Astrocyte of the cerebellum (primary cell): ENCODE results near the gene CNIH2.
"Not testable (repeated sequence)": the region's sequence is repeated elsewhere in the genome, so short reads cannot be mapped to it uniquely, and the experiment has no call there.

Experiments used
- DNase-seq: peaks from one replicate; pipeline ENCODE4 v3.0.0-alpha.2; 2011; ENCODE audit warnings: low read depth
- H3K4me3 ChIP-seq: 2 replicates; pipeline ENCODE4 v1.5.1; 2011; ENCODE audit warnings: mild to moderate bottlenecking, low read depth, low read length, moderate library complexity
- CTCF ChIP-seq: IDR thresholded peaks from 2 replicates; pipeline ENCODE4 v1.5.1; 2012; ENCODE audit warnings: low read length, low read depth, moderate library complexity, mild to moderate bottlenecking; ENCODE audit errors: missing control alignments
- in situ Hi-C: cut with HindIII; loops from 2 replicates; pipeline ENCODE4 v1.10.0; 2017; ENCODE audit warnings: low sequenced_read_pairs

Gene CNIH2

GRCh38 chr11:66272596-66272995 lies 5.4 kb upstream of the CNIH2 start:
- in situ Hi-C loops = loop anchor here (10.0 kb wide), 1 partner anchor 62 kb away; the partner anchor contains the start of gene RIN1
- TF ChIP-seq CTCF = no peak
- no peak overlapping the region for H3K4me3 ChIP-seq
- no peak for DNase-seq

GRCh38 chr11:66274219-66274618 lies 3.8 kb upstream of the CNIH2 start:
- TF ChIP-seq CTCF = no peak
- in situ Hi-C loops = loop anchor here (10.0 kb wide), 1 partner anchor 61 kb away; the partner anchor contains the start of gene RIN1
- no peak overlapping the region for H3K4me3 ChIP-seq
- no peak for DNase-seq

- H3K4me3 ChIP-seq = no peak overlapping the region
- no peak for TF ChIP-seq CTCF
- in situ Hi-C loops = loop anchor here (10.0 kb wide), 1 partner anchor 59 kb away; the partner anchor contains the start of gene RIN1
- no peak for DNase-seq
These were observed 2.6 kb upstream of the CNIH2 start for GRCh38 chr11:66275396-66275795.

GRCh38 chr11:66275984-66276612 lies 1.9 kb upstream of the CNIH2 start:
- TF ChIP-seq CTCF = no peak
- no peak overlapping the region for H3K4me3 ChIP-seq
- DNase-seq = no peak
- in situ Hi-C loops = loop anchor here (10.0 kb wide), 1 partner anchor 59 kb away; the partner anchor contains the start of gene RIN1

- not testable (repeated sequence) for DNase-seq, H3K4me3 ChIP-seq
- in situ Hi-C loops = loop anchor here (10.0 kb wide), 1 partner anchor 58 kb away; the partner anchor contains the start of gene RIN1
These were observed 1.4 kb upstream of the CNIH2 start for GRCh38 chr11:66276619-66277018.

- DNase-seq, H3K4me3 ChIP-seq: not testable (repeated sequence)
- in situ Hi-C loops = loop anchor here (10.0 kb wide), 1 partner anchor 58 kb away; the partner anchor contains the start of gene RIN1
These were observed 911 bp upstream of the CNIH2 start for GRCh38 chr11:66277064-66277463.

GRCh38 chr11:66278363-66279091 lies 552 bp downstream of the CNIH2 start:
- in situ Hi-C loops = loop anchor here (10.0 kb wide), 1 partner anchor 56 kb away; the partner anchor contains the start of gene RIN1
- peak overlapping the region; percentile 15 for H3K4me3 ChIP-seq
- TF ChIP-seq CTCF = no peak
- DNase-seq = no peak
